HepG2 (cell line): ENCODE results near the gene FBXL7. TPM values are rescaled to one million over a fixed set of nuclear protein-coding genes. Genes with fewer than 3 reads are reported as not detected.

Source experiments
- ATAC-seq: fragments of 200-7000 bp; cut with Tn5 transposase; 3 replicates; pipeline ENCODE4 v1.9.1; 2020; ENCODE audit warnings: mild to moderate bottlenecking, moderate library complexity
- BruUV-seq: library from RNA; stranded (reverse); fragments of 400-500 nt; replicated peaks from 2 replicates; lab custom pipeline; 2021; lab: Mats Ljungman, UMichigan
- CTCF ChIA-PET: fragments of 300-600 bp; formaldehyde crosslinking; extraction: SDS; loops from one replicate; lab custom pipeline; 2021; ENCODE audit warnings: low total read pairs, inconsistent platforms, low intra/inter-chr PET ratio; lab: Yijun Ruan, JAX
- POLR2A ChIA-PET: fragments of 350-600 bp; sonication (Branson Sonifier 250); formaldehyde crosslinking; loops from one replicate; lab custom pipeline; 2020; ENCODE audit warnings: antibody characterized with exemption, inconsistent platforms; lab: Yijun Ruan, JAX
- DNase-seq: peaks from one replicate; pipeline ENCODE4 v3.0.0-alpha.2; 2015; ENCODE audit warnings: low spot score
- FAIRE-seq: peaks from 3 replicates; lab custom pipeline; 2011; peaks lifted over from hg19 to GRCh38; lab: Jason Lieb, UNC
- H2AFZ ChIP-seq: one replicate; pipeline ENCODE4 v1.6.1; 2011; ENCODE audit warnings: low read length, inconsistent platforms
- H3K27ac ChIP-seq: fragments of 300-600 bp; 3 replicates; pipeline ENCODE4 v1.8.0; 2011; ENCODE audit warnings: mixed run types, mild to moderate bottlenecking, mixed read lengths, low read length, inconsistent platforms; ENCODE audit not compliant: insufficient read depth; ENCODE audit errors: extremely low read length
- H3K27me3 ChIP-seq, 2 experiments: fragments of 200-600 bp in 1 of 2; 2 replicates in 1 of 2; 3 replicates in 1 of 2; pipeline versions ENCODE4 v1.6.0 to v1.8.0; 2011; ENCODE audit warnings: low read length in 2 of 2, mild to moderate bottlenecking in 2 of 2, moderate library complexity in 2 of 2, inconsistent platforms in 1 of 2; ENCODE audit not compliant: insufficient read depth in 2 of 2, control insufficient read depth in 1 of 2
- H3K36me3 ChIP-seq, 2 experiments: fragments of 200-600 bp in 1 of 2; replicated peaks in 1 of 2; 2 replicates in 1 of 2; 3 replicates in 1 of 2; pipeline versions ENCODE4 v1.5.1 to v1.8.0; 2011; ENCODE audit warnings: low read length in 2 of 2, inconsistent platforms in 1 of 2; ENCODE audit not compliant: insufficient read depth in 2 of 2, control insufficient read depth in 1 of 2
- H3K4me1 ChIP-seq: 2 replicates; pipeline ENCODE4 v1.5.1; 2012; ENCODE audit warnings: low read length, inconsistent platforms; ENCODE audit not compliant: insufficient read depth
- H3K4me2 ChIP-seq: 2 replicates; pipeline ENCODE4 v1.6.0; 2011; ENCODE audit warnings: low read depth, low read length, inconsistent platforms
- H3K4me3 ChIP-seq, 3 experiments: fragments of 200-600 bp in 1 of 3; sonication (generic), shearing (Covaris generic) in 1 of 3; replicated peaks in 1 of 3; 2 replicates each; pipeline ENCODE4 v1.5.1; 2011 to 2016; ENCODE audit warnings: low read length in 3 of 3, inconsistent platforms in 2 of 3, low read depth in 2 of 3, mild to moderate bottlenecking in 2 of 3, control low read depth in 1 of 3, mixed read lengths in 1 of 3; ENCODE audit not compliant: insufficient read depth in 1 of 3
- H3K79me2 ChIP-seq: one replicate; pipeline ENCODE4 v1.6.1; 2011; ENCODE audit warnings: low read length, inconsistent platforms; ENCODE audit not compliant: insufficient read depth
- H3K9ac ChIP-seq: 2 replicates; pipeline ENCODE4 v1.6.0; 2011; ENCODE audit warnings: mild to moderate bottlenecking, low read depth, low read length, inconsistent platforms; ENCODE audit not compliant: insufficient read depth
- H3K9me3 ChIP-seq: 2 replicates; pipeline ENCODE4 v1.5.1; 2012; ENCODE audit warnings: mild to moderate bottlenecking, low read length
- H4K20me1 ChIP-seq: 2 replicates; pipeline ENCODE4 v1.6.0; 2011; ENCODE audit warnings: inconsistent platforms, mild to moderate bottlenecking, low read length, moderate library complexity; ENCODE audit not compliant: insufficient read depth
- ATF7 ChIP-seq, 2 experiments: fragments of 450-650 bp in 1 of 2; sonication (generic) in 1 of 2; formaldehyde crosslinking in 1 of 2; IDR thresholded peaks; 2 replicates each; pipeline versions ENCODE4 v1.4.0 to v1.6.1; 2016 to 2020; ENCODE audit warnings: antibody characterized with exemption in 1 of 2, mild to moderate bottlenecking in 1 of 2, missing genetic modification reagents in 1 of 2
- LRRFIP1 ChIP-seq: sonication (generic); formaldehyde crosslinking; conservative IDR thresholded peaks from 2 replicates; pipeline ENCODE4 v1.4.0; 2020; ENCODE audit warnings: missing genetic modification reagents
- NR0B2 ChIP-seq: sonication (generic); formaldehyde crosslinking; IDR thresholded peaks from 2 replicates; pipeline ENCODE4 v1.4.0; 2020; ENCODE audit warnings: mild to moderate bottlenecking, missing genetic modification reagents
- RBAK ChIP-seq: sonication (generic); formaldehyde crosslinking; IDR thresholded peaks from 2 replicates; pipeline ENCODE4 v1.5.1; 2020; ENCODE audit warnings: mild to moderate bottlenecking, missing genetic modification reagents
- USF2 ChIP-seq, 2 experiments: sonication (generic) in 1 of 2; formaldehyde crosslinking in 1 of 2; IDR thresholded peaks; 2 replicates each; pipeline versions ENCODE4 v1.5.1 to v1.6.1; 2011 to 2020; ENCODE audit warnings: borderline replicate concordance in 1 of 2, low read depth in 1 of 2, low read length in 1 of 2, mild to moderate bottlenecking in 1 of 2, missing genetic modification reagents in 1 of 2, moderate library complexity in 1 of 2
- ZNF276 ChIP-seq: sonication (generic); formaldehyde crosslinking; IDR thresholded peaks from 2 replicates; pipeline ENCODE4 v1.4.0; 2020; ENCODE audit warnings: mild to moderate bottlenecking, low read depth, missing genetic modification reagents
- ZNF296 ChIP-seq: sonication (generic); formaldehyde crosslinking; conservative IDR thresholded peaks from 2 replicates; pipeline ENCODE4 v1.5.0; 2020; ENCODE audit warnings: mild to moderate bottlenecking, missing genetic modification reagents
- ZNF780A ChIP-seq: sonication (generic); formaldehyde crosslinking; IDR thresholded peaks from 2 replicates; pipeline ENCODE4 v1.8.0; 2022; ENCODE audit warnings: mild to moderate bottlenecking, missing genetic modification reagents, moderate library complexity
- WGBS: methylation state at CpG from one replicate; pipeline ENCODE4 v1.1.6; 2017; ENCODE audit warnings: low lambda C conversion rate; 5-methylcytosine and 5-hydroxymethylcytosine counted together
- in situ Hi-C: cut with HindIII; loops from 2 replicates; pipeline ENCODE4 v1.10.0; 2017; ENCODE audit warnings: low pct_unique_long_range_greater_than_20kb; ENCODE audit not compliant: extremely low pct_ligation_motif_present
- intact Hi-C: fragments of 100-400 bp; cut with micrococcal nuclease; formaldehyde crosslinking; loops from one replicate; pipeline ENCODE4 v1.10.0; 2022; ENCODE audit not compliant: unreplicated experiment
- polyA plus RNA-seq, 8 experiments: library from polyadenylated mRNA; depleted of rRNA in 3 of 8; stranded (reverse) in 7 of 8; unstranded in 1 of 8; fragments of >200 nt; fragmentation: Illumina TruSeq in 4 of 8; extraction: Trizol in 4 of 8; gene quantifications; 2 replicates each; pipeline versions ENCODE4 v1.2.1 to v1.2.3, GENCODE V29; 2011 to 2016; ENCODE audit warnings: low read depth in 4 of 8, missing spikeins in 1 of 8, mixed read lengths in 1 of 8; ENCODE audit not compliant: insufficient read depth in 1 of 8
- total RNA-seq, 5 experiments: library from RNA; depleted of rRNA; stranded (reverse); fragments of >200 nt; fragmentation: Illumina TruSeq; extraction: Trizol; gene quantifications; 2 replicates each; pipeline ENCODE4 v1.2.3, GENCODE V29; 2016; ENCODE audit warnings: low read depth in 1 of 5

The FBXL7 gene
- total and polyA plus RNA-seq, 2 of the 13 experiments (the other 11 are each of a cell fraction or from before 2014, with no cell fraction given), result 0.07 TPM; not detected in 1

GRCh38 chr5:15525703-15526275 is 25.8 kb downstream of the FBXL7 start:
- H3K9ac ChIP-seq, result no peak overlapping the region
- ChIA-PET POLR2A (no interaction called here), CTCF (no interaction called here)
- H3K27me3 ChIP-seq, result no peaks in the 10 kb centered on the region
- intact Hi-C loops (no loop called here), in situ Hi-C loops (no loop called here)
- H3K4me1 ChIP-seq, result no peaks in the 10 kb centered on the region
- no peak overlapping the region for H2AFZ ChIP-seq
- WGBS, result 0% methylated on average over 3 of the region's 3 CpGs
- no peak for ATAC-seq
- no peaks in the 10 kb centered on the region for H3K9me3 ChIP-seq
- no peak for FAIRE-seq
- no peak overlapping the region for H3K4me3 ChIP-seq
- DNase-seq, result no peak
- no peak for TF ChIP-seq ZNF780A (CRISPR knock-in tag)
- peak; percentile 67 for TF ChIP-seq ATF7 (IDR thresholded peaks at IDR 0.05)
- TF ChIP-seq ATF7 (CRISPR knock-in tag; IDR thresholded peaks at IDR 0.05), result no peak
- no peaks in the 10 kb centered on the region for H3K79me2 ChIP-seq
- no peaks in the 10 kb centered on the region for H4K20me1 ChIP-seq
- no peaks in the 10 kb centered on the region for H3K36me3 ChIP-seq
- no TSS peak for BruUV-seq
- H3K27ac ChIP-seq, result no peak overlapping the region
- no peak overlapping the region for H3K4me2 ChIP-seq

- no peak for FAIRE-seq
- Histone ChIP-seq H3K9ac (no peak overlapping the region), H3K4me1 (no peaks in the 10 kb centered on the region), H3K36me3 (no peaks in the 10 kb centered on the region), H3K4me2 (no peak overlapping the region), H2AFZ (no peak overlapping the region), H4K20me1 (no peaks in the 10 kb centered on the region), H3K4me3 (no peak overlapping the region), H3K9me3 (no peaks in the 10 kb centered on the region), H3K27me3 (no peaks in the 10 kb centered on the region), H3K79me2 (no peaks in the 10 kb centered on the region), H3K27ac (no peak overlapping the region)
- DNase-seq, result no peak
- CTCF ChIA-PET, result no interaction called here
- intact Hi-C loops (no loop called here), in situ Hi-C loops (no loop called here)
- BruUV-seq, result no TSS peak
- WGBS, result 7% methylated on average over 3 of the region's 3 CpGs
- POLR2A ChIA-PET, result no interaction called here
- TF ChIP-seq ZNF296 (CRISPR knock-in tag), result no peak
- TF ChIP-seq NR0B2, result no peak
- TF ChIP-seq RBAK (CRISPR knock-in tag), result no peak
- TF ChIP-seq USF2 (IDR thresholded peaks at IDR 0.05; ENCODE audit: low read depth, low read length), result no peak
- TF ChIP-seq USF2 (CRISPR knock-in tag; IDR thresholded peaks at IDR 0.05; ENCODE audit: borderline replicate concordance), result no peak
- no peak for TF ChIP-seq ZNF276 (CRISPR knock-in tag)
- no peak for TF ChIP-seq LRRFIP1 (CRISPR knock-in tag)
- no peak for ATAC-seq
Observed at GRCh38 chr5:15526413-15526812, 26.4 kb downstream of the FBXL7 start.
